MM.1S (cell line): Measurements from ENCODE around the gene KRT76.

Source experiments
- DNase-seq: peaks from one replicate; pipeline ENCODE4 v3.0.0-alpha.2; 2015
- H2AFZ ChIP-seq: fragments of 300-600 bp; sonication (generic); 2 replicates; pipeline ENCODE4 v1.6.0; 2016; ENCODE audit warnings: antibody characterized with exemption, low read length
- H3F3A ChIP-seq: fragments of 300-600 bp; sonication (generic); 2 replicates; pipeline ENCODE4 v1.6.1; 2016; ENCODE audit warnings: mild to moderate bottlenecking, antibody characterized with exemption, low read length, moderate library complexity, mixed read lengths; ENCODE audit not compliant: insufficient read depth
- H3K27ac ChIP-seq: fragments of 300-600 bp; sonication (generic); 2 replicates; pipeline ENCODE4 v1.5.1; 2016; ENCODE audit warnings: mild to moderate bottlenecking, low read length
- H3K27me3 ChIP-seq: fragments of 300-600 bp; sonication (generic); replicated peaks from 2 replicates; pipeline ENCODE4 v1.6.0; 2016; ENCODE audit warnings: low read length; ENCODE audit not compliant: insufficient read depth
- H3K36me3 ChIP-seq: fragments of 300-600 bp; sonication (generic); replicated peaks from 2 replicates; pipeline ENCODE4 v1.6.1; 2016; ENCODE audit warnings: mild to moderate bottlenecking, low read length, mixed read lengths; ENCODE audit not compliant: insufficient read depth
- H3K4me1 ChIP-seq: fragments of 300-600 bp; sonication (generic); 2 replicates; pipeline ENCODE4 v1.6.1; 2016; ENCODE audit warnings: low read length, mixed read lengths
- H3K4me2 ChIP-seq: fragments of 300-600 bp; sonication (generic); 2 replicates; pipeline ENCODE4 v1.6.0; 2016; ENCODE audit warnings: low read depth, low read length
- H3K4me3 ChIP-seq: fragments of 300-600 bp; sonication (generic); 2 replicates; pipeline ENCODE4 v1.5.1; 2016; ENCODE audit warnings: low read length, mixed read lengths
- H3K79me2 ChIP-seq: fragments of 300-600 bp; sonication (generic); 2 replicates; pipeline ENCODE4 v1.6.1; 2016; ENCODE audit warnings: mixed run types, low read length, mixed read lengths
- H3K9ac ChIP-seq: fragments of 300-600 bp; sonication (generic); 2 replicates; pipeline ENCODE4 v1.6.1; 2016; ENCODE audit warnings: low read length, mixed read lengths
- H3K9me2 ChIP-seq: fragments of 300-600 bp; sonication (generic); replicated peaks from 2 replicates; pipeline ENCODE4 v1.6.1; 2016; ENCODE audit warnings: mild to moderate bottlenecking, low read length, mixed read lengths; ENCODE audit not compliant: insufficient read depth
- H3K9me3 ChIP-seq: fragments of 300-600 bp; sonication (generic); replicated peaks from 2 replicates; pipeline ENCODE4 v1.6.1; 2016; ENCODE audit warnings: mild to moderate bottlenecking, low read length, mixed read lengths; ENCODE audit not compliant: insufficient read depth
- H4K20me1 ChIP-seq: fragments of 300-600 bp; sonication (generic); 2 replicates; pipeline ENCODE4 v1.6.1; 2016; ENCODE audit warnings: mild to moderate bottlenecking, low read length, moderate library complexity, mixed read lengths; ENCODE audit not compliant: insufficient read depth
- EZH2 ChIP-seq: fragments of 300-600 bp; sonication (generic); optimal IDR thresholded peaks from 2 replicates; pipeline ENCODE3; 2017; ENCODE audit warnings: low read depth, mild to moderate bottlenecking, antibody characterized with exemption, low read length, mixed read lengths
- EZH2phosphoT487 ChIP-seq: fragments of 300-600 bp; sonication (generic); IDR thresholded peaks from 2 replicates; pipeline ENCODE4 v1.6.1; 2018; ENCODE audit warnings: antibody characterized with exemption, low read length
- TF ChIP-seq, protein P1 (sequence below): fragments of 300-600 bp; sonication (generic); IDR thresholded peaks from 2 replicates; pipeline ENCODE4 v1.5.1; 2016; ENCODE audit warnings: antibody characterized with exemption, low read length, mixed read lengths

Gene KRT76

DNA sequence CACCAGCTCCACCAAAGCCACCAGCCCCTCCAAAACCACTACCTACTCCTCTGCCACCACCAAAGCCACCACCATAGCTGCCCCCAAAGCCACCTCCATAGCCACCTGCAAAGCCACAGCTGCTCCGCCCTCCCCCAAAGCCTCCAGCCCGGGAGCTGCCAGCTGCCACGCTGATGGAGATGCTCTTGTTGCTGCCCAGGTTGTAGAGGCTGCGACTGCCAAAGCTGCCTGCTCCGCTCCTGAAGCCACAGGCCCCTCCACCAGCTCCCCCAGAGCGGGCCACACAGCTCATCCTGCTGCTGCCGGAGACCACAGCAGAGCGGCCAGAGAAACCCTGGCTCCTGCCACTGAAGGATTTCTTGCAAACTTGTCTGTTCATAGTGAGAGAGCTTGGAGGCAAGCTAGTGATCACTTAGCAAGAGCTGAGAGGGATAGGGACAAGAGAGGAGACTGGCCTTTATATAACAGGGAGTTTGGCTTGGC lies at the start of gene KRT76:
KRT76 (minus strand) TSS at position 433 of the 483 bp plus-strand sequence; CDS start at position 379, 54 bp downstream.
- DNase-seq: no peak
- TF ChIP-seq EZH2phosphoT487 (no peak), EZH2 (no peak)
- TF ChIP-seq, protein P1, sequence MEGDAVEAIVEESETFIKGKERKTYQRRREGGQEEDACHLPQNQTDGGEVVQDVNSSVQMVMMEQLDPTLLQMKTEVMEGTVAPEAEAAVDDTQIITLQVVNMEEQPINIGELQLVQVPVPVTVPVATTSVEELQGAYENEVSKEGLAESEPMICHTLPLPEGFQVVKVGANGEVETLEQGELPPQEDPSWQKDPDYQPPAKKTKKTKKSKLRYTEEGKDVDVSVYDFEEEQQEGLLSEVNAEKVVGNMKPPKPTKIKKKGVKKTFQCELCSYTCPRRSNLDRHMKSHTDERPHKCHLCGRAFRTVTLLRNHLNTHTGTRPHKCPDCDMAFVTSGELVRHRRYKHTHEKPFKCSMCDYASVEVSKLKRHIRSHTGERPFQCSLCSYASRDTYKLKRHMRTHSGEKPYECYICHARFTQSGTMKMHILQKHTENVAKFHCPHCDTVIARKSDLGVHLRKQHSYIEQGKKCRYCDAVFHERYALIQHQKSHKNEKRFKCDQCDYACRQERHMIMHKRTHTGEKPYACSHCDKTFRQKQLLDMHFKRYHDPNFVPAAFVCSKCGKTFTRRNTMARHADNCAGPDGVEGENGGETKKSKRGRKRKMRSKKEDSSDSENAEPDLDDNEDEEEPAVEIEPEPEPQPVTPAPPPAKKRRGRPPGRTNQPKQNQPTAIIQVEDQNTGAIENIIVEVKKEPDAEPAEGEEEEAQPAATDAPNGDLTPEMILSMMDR: no peak

DNA sequence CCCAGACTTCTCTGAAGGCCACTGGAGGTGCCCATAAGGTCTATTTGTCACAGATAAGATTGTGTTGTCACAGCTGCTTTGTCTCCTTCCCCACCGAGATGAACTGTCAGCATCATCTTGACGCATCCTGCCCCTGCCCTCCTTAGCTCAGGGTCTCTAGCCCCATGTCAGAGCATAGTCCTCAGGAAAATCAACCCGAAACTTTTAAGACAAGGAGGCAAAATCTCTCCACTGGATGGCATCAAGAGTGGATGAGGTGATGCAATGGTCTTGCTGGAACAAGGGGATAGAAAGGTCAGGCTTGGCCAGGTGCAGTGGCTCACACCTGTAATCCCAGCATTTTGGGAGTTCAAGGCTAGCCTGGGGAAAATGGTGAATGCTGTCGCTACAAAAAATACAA lies 48.8 kb upstream of the KRT76 start:
- Histone ChIP-seq H3K27ac (no peak overlapping the region), H3K79me2 (no peaks in the 10 kb centered on the region), H3K4me1 (no peaks in the 10 kb centered on the region), H2AFZ (no peak overlapping the region), H3K27me3 (peaks cover 93% of the 10 kb centered on the region), H3K9me2 (no peaks in the 10 kb centered on the region), H3K9me3 (no peaks in the 10 kb centered on the region), H3K36me3 (no peaks in the 10 kb centered on the region), H3K9ac (no peak overlapping the region), H3F3A (no peaks in the 10 kb centered on the region), H3K4me3 (no peak overlapping the region), H4K20me1 (no peaks in the 10 kb centered on the region), H3K4me2 (no peak overlapping the region)
- TF ChIP-seq EZH2: no peak
- no peak for TF ChIP-seq EZH2phosphoT487
- TF ChIP-seq, protein P1: no peak
- DNase-seq: no peak

More for the DNA sequence above, at the start of gene KRT76:
- no peaks in the 10 kb centered on the region for H3K36me3 ChIP-seq
- no peak within 1 kb of the TSS for H3K27ac ChIP-seq
- H3K9me2 ChIP-seq: no peaks in the 10 kb centered on the region
- no peaks in the 10 kb centered on the region for H3K4me1 ChIP-seq
- no peaks in the 10 kb centered on the region for H3F3A ChIP-seq
- H3K79me2 ChIP-seq: no peaks in the 10 kb centered on the region
- H3K27me3 ChIP-seq: peaks cover 70% of the 10 kb centered on the region
- no peaks in the 10 kb centered on the region for H4K20me1 ChIP-seq
- H2AFZ ChIP-seq: no peak within 1 kb of the TSS
- H3K9me3 ChIP-seq: no peaks in the 10 kb centered on the region
- H3K4me3 ChIP-seq: no peak within 1 kb of the TSS
- H3K4me2 ChIP-seq: no peak within 1 kb of the TSS
- H3K9ac ChIP-seq: no peak within 1 kb of the TSS

DNA sequence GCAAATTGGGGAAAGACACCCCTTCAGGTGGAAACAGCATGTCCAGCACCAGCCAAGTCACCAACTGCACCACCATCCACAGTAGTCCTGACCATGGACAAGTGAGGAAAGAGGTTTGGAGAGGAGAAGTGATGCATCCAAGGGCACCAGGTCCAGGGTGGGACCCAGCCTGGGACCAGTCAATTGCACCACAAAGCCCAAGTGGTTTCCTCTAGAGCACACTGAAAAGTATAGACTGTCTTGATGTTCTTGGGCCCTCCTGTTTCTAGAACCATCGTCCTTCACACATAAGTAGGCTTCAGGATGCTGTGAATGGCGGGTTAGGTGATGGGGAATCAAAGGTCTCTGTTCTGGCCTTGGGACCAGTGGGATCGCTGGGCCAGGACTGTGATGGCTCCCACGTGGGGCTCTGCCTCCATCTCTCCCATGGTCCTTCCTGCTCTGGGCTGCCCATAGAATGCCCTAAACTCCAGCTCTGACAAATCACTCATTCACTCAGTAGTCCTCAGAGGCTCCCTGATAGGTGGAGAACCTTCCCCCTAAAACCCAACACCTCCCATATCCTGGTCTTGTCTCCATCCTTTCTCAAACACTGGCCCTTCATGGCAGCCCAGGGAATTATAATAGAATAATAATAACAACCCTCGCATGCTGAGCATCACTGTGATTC lies 47.7 kb upstream of the KRT76 start:
- no peak for TF ChIP-seq EZH2phosphoT487
- no peak for TF ChIP-seq EZH2
- TF ChIP-seq, protein P1: no peak
- Histone ChIP-seq H3K27ac (no peak overlapping the region), H3K9ac (no peak overlapping the region), H3K36me3 (no peaks in the 10 kb centered on the region), H3K4me1 (no peaks in the 10 kb centered on the region), H3K9me2 (no peaks in the 10 kb centered on the region), H4K20me1 (no peaks in the 10 kb centered on the region), H3K79me2 (no peaks in the 10 kb centered on the region), H3F3A (no peaks in the 10 kb centered on the region), H3K9me3 (no peaks in the 10 kb centered on the region), H3K27me3 (peaks cover 93% of the 10 kb centered on the region), H3K4me3 (no peak overlapping the region), H2AFZ (no peak overlapping the region), H3K4me2 (no peak overlapping the region)
- no peak for DNase-seq
